ENCODE results near the gene NUDT13.

NUDT13 gene

DNA sequence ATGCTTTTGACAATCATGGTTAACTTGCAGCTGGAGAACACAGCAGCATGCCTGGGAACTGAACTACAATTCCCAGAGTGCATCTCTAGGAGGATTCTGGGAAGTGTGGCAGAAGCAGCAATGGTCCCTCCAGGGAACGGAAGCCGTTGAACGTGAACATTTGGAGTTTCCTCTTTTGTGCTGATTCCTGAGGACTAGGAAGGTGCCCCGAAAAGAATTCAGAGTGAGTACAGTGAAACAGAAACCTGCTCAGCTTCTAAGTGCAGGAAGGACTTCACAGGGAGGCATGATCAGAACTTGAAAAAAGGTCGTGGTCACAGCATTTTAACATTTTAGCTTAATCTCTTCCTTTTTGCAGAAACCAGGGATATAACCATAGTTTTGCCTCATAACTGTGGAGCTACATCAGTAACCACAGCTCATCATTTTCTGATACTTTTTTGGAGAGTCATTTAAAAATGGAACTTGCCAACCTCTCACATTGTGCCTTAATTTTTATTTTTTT is at the start of gene NUDT13:
Gene NUDT13 (plus strand): TSS at position 111 of the 505 bp plus-strand sequence. CDS start 3,911 bp downstream, outside the sequence.
- DNase-seq = peak; percentile 18

DNA sequence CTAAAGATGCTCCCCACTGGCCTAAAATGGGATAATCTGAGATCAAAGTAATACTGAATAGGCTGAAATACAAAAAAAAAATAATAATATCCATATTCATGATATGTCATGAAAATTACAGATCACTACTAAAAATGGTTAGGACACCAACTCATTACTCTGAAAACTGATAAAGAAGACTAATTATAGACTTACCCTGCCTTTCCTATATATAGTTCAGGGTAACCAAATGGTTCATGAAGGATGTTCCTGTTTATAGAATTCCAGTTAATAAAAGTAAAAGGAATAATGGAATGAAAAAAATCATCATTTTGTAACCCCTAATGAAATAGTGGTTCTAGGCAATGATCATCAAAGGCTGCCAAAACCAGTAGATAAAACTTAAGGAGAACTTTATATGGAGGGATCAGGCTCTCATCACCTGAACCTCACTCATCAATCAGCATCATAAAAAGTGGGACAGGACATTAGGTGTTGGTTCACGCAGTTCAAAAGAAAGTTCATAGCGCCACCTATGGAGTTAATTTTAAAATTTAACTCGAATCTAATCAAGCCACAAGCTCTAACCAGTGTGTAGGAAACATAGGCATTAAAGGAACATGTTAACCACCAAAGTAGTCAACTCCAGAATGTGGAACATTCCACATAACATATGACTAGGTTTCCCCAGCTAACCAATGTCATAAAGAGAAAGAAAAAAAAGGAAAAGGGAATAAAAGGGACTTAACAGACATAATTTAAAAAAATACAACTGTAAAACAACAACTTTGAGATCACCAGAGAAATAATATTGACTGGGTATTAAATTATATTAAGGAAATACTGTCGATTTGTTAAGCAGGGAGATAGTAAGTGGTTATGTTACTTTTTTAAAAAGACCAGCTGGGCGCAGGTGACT is 49.3 kb upstream of the NUDT13 start:
- no peak for DNase-seq

DNA sequence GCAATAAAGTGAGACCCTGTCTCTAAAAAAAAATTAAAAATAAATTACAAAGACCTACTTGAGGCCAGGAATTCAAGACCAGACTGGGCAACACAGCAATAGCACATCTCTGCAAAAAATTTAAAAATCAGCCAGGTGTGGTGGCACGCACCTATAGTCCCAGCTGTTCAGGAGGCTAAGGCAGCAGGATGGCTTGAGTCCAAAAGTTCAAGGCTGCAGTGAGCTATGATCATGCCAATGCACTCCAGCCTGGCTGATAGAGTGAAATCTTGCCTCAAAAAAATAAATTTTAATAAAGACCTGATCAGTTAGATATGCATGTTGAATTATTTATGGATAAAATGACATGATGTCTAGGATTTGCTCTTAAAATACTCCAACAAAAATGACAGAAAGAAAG is 48.5 kb upstream of the NUDT13 start:
- DNase-seq = no peak

DNA sequence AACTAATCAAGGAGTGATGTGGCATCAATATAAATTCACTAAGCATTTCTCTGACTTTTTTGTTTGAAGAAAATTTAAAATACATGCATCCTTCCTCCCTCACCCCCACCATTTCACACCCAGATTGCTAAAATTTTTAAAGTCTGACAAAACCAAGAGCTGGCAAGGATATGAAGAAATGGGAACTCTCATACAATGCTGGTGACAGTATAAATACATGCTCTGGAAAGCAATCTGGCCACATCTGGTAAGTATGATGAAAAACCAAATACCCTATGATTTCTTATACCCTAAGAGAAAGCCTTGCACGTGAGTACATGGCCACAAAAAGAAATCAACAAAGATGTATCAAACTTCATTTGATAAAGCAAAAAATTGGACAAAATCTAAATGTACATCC is 44.8 kb upstream of the NUDT13 start:
- no peak for DNase-seq

DNA sequence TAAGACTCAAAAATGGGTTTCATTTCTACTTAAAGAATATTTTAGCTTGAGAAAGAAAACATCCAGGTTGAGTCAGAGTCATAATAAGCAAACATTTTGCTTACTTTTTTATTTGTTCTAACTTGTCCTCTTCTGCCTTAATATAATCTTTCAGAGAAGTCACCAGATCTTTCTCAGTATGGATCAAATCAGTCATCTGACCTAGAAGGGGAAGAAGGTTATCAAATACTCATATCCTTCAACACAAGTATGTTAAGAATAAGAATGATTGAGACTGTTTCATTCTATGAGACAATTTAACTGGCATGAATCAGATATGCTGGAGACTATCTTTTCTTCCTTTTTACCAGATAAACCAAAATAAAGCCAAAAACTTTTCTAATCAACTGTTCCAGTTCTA is 36.6 kb upstream of the NUDT13 start:
- DNase-seq = no peak

DNA sequence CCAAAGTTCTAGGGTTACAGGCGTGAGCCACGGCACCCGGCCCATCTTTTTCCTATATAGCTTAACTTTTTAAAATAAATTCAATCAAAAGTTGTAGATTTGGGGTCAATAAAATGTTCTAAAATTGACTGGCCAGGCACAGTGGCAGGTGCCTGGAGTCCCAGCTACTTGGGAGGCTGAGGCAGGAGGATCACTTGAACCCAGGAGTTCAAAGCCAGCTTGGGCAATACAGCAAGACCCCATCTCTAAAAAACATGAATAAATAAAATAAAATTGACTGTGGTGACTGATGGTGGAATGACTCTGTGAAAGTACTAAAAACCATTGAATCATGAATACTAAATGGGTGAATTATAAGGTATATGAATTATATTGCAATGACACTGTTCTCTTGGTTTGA is 34.4 kb upstream of the NUDT13 start:
- DNase-seq = no peak

DNA sequence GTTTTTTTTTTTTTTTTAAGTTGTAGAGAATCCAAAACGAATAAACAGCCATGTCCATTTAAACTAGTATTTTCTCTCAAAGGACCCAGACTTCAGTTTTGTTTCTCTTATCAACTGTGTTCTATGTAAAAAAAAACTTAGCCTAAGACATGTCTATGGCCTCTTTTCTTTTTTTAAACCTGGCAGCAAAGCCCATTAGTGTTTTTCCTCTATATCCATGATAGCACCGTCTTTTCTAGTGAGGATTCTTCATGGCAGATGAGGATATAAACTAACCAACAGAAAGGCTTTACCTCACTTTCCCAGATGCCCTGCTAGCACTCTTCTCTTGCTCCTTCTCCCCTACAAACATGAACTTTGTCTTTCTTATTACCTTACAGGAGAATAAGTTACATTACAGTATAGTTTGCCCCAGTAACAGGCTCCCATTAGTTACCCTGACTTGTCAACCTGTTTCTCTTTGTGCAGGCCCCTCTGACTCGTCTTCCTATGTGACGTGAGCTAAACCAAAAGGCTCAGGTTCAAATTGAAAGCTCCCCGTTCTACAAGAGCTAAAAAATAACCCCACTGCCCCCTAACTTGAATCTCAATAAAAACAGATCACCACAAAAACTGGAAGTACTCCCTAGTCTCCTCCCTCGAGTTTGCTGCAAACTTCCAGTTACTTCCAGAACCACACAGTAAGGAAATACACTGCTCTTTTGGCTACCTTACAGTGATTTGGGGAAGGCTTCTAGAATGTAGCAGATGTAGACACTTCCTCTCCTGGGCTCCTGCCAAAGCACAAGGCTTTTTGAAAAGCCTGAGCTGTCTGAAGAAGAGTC is 33.7 kb upstream of the NUDT13 start:
- no peak for DNase-seq

DNA sequence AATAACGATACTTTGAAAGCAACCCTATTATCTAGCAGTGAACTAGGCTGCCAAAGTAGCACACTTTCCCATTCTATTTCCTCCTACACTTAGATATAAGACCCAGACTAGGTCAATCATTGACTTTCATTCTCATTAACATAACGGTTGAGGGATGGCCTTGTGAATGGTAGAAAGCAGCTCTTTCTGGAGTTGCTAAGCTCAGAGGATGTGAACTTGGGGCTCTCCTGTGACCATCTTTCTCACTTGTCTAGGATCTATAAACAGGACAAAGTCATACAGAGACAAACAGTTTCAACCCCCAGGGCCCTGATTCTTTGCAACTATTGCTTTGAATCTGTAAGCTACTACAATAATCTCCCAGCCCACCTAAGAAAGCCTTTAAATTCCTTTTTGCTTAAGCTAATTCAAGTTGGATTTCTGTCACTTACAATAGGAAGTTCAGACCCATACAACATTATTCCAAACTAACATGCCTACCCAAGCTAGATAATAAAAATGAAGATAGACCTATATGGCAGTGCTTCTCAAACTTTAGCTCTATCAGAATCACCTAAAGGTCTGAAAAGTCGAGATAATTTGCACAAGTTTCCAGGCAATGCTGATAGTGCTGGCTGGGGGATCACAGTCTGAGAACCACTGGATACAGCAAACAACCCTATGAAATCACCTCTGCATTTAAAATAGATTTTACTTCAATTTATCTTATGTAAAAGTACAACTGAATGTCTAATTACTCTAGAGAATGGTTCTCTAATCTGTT is 30.3 kb upstream of the NUDT13 start:
- DNase-seq = no peak

DNA sequence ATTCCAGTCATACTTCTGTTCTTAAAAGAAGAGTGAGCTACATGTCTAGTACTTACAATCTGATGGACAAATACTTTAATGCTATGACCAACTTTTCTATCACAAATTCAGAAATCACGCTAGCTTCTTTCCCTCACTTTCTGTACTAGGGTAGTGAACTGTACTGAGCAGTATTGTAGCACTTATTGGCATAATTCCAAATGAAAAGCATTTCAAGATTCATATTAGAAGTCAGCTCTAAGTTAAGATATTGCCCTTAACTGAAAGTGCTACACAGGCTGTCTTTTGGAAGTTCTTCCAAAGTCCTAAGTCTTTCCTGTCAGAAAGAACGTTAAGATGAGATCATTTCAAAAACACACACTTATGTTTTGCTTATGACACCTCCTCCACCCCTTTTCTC is 27.0 kb upstream of the NUDT13 start:
- DNase-seq = no peak

DNA sequence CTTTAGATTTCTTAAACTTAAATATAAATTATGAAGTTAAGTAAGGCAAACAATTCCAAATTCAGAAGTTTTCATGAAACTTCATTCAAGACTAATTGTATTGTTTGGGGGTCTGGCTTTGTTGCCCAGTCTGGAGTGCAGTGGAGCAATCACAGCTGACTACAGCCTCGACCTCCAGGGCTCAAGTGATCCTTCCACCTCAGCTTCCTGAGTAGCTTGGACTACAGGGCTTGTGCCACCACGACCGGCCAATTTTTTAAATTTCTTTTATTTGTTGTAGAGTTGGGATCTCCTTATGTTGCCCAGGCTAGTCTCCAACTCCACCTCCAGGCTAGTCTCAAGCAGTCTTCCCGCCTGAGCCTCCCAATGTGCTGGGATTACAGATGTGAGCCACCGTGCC is 26.0 kb upstream of the NUDT13 start:
- DNase-seq = no peak

DNA sequence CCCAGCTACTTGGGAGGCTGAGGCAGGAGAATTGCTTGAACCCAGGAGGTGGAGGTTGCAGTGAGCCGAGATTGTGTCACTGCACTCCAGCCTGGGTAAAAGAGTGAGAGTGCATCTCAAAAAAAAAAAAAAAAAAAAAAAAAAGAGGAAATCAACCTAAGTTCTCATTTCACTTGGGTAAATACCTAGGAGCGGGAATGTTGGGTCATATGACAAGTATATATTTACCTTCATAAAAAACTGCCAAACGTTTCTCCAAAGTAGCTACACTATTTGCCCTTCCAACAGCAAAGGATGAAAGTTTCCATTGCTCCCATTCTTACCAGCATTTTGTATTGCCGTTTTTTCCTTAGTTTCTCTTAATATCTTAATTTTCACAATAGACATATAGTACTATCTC is 23.4 kb upstream of the NUDT13 start:
- no peak for DNase-seq

DNA sequence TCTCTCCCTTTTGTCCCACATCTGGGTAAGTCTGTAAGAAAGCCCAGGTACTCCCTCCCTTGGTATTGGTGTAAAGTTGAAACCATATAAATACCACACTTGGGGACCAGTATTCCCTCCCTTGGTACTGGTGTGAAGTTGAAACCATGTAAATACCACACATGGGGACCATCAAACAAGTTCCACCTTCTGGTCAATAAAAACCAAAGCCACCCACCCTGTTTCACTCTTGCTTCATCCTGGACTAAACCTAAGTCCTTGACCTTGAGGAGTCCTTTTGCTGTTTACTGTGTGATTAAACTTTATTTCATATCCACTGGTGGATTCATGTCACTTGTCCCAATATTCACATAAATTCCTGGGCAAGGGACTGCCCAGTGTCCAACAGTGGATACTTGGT is 22.0 kb upstream of the NUDT13 start:
- no peak for DNase-seq

DNA sequence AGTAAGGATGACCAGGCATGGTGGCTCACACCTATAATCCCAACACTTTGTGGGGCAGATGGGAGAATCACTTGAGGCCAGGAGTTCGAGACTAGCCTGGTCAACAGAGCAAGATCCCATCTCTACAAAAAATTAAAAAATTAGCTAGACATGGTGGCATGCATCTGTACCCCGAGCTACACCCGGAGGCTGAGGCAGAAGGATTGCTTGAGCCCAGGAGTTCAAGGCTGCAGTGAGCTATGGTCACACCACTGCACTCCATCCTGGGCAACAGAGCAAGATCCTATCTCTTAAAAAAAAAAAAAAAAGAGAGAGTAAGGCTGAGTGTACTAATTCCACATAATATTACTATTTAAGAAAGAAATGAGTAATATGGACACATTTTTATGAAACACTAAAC is 17.4 kb upstream of the NUDT13 start:
- DNase-seq = no peak

DNA sequence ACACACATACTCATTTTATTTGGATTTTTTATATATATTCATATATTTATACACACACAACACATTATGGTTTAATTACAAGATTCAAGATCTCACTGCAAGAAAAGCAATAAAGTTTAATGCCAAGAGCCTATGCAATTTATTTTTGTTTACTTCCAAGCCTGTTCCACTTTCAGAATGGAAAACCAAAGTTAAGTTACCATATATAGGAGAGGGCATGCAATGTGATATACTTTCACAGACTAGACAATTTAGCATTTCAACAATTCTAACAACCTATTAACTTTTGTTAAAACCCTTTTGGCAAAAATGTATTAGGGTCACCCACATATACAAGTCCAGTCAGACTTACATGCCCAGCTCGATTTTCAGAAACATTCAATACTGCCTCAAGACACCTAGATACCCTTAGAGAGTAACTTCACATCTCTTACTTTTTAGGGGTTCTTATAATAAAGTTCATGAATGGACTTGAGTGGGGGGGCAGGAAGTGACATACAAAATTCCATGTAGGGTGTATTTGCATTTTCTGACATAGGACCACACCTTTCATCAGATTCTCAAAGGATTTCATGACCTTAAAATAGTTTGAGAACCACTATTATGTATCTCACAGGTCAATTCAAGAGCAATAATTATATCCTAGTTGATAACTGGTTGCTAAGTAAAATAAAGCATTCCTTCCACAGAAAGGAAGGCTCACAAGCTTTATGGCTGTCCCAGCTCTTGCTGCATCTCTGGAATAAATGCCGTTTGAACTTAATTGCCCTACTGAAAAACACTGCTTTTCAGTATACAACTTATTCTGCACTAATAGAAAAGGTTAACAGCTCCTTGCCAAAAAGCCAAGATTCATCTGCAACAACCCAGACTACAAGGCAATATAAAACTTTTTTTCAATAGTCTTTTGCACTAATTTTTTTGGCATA is 16.1 kb upstream of the NUDT13 start:
- DNase-seq = no peak

DNA sequence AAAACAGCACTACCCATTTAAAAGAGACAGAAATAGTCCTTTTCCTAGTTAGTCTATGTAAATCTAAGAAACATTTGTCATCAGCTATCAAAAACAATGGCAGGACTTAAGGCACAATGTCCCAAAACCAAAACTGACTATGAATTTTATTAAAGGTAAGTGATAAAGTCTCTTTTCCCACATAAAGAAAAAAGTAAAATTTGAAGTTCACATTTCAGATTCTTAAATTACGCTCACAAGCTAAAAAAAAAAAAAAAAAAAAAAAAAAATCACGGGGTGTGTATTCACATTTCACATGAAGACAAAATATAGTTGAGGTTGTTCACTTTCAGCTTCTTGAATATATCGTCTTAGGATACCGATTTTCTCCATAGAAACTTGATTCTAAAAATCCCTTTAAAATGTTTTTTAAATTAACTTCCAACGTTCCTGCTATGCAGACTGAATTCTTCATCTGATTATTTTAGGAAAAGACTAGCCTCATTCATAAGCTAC is 15.2 kb upstream of the NUDT13 start:
- no peak for DNase-seq

DNA sequence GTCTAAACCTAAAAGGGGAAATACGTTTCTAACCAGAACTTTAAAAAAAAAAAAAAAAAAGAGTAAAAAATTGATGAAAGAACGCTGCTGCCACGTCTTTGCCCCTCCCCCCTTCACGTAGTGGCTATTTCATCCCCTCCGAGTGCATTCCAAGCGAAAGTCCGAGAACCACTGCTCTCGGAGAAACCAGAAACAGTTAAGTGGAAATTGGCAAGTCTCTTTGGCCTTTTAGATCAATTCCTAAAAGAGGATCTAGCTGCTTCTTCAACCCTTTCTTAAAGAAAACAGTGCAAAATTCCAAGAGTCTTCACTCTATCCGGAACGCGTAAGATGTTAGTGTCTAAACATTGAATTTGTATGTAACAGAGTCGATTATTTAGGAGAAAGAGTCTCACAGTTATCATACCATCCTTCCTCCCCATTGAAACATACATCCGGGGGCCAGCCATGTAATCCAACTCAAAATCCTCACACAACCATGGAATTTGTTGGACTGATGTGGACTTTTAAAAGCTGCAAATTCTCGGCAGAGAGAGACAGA is 14.7 kb upstream of the NUDT13 start:
- DNase-seq = peak; percentile 9

DNA sequence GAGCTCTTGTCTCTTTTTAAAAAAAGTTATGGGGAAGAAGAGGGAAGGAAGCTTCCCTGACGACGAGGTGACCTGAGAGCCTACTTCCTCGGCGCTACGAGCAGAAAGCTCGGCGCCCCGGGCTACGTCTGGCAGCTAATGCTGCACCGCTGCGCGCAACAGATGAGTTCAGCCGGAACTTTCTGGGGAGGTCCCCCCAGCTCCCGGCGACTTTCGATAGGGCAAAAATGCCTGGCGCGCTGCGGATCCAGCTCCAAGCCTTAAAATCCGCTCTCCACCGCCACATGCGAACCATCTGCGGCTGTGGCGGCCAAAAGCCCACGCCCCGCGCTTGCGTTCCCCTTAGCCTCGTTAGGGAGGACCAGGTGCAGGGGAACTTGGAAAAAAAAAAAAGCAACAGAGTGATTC is 14.2 kb upstream of the NUDT13 start:
- peak; percentile 60 for DNase-seq

DNA sequence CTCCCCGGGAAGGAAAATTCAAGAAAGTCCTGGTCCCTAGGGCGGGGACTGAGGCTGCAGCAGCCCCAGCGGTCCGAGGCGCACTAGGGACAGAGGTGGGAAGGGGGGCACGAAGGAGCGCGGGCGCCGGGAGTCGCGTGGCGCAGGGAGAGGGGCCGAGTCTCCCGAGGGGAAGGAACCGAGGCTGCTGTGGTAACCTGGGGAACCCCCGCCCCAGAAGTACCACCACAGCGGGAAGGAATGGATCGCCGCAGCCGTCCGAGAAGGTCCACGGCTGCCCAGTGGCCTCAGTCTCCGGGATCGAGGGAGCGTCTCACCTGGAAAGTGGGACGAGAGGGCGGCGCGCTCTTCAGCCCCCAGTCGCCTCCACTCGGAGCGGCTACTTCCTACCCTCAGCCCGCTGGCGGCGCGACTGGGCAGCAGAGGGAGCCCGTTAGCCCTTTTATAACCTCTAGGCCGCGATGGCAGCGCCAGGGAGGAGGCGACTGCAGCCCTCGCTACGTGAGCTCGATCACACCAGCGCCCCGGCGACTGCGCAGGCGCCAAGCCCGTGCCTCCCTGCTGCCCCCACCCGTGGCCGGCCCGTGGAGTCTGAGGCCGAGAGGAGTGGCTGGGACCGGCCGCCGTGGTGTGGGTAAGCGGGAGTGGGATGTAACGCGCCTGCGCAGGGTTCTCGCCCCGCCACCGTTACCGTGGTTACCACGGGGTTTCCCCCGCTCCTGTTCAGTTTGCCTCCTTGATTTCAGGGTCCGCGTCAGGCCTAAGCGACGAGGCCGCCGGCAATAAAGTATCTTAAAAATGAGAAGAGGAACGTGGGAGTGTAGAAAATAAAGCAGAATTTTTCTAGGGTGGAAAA is 13.6 kb upstream of the NUDT13 start, which contains the start of gene P4HA1:
Gene P4HA1 (minus strand): TSS at position 418 of the 856 bp plus-strand sequence. CDS start 21,983 bp downstream, outside the sequence.
- DNase-seq = peak; percentile 98

DNA sequence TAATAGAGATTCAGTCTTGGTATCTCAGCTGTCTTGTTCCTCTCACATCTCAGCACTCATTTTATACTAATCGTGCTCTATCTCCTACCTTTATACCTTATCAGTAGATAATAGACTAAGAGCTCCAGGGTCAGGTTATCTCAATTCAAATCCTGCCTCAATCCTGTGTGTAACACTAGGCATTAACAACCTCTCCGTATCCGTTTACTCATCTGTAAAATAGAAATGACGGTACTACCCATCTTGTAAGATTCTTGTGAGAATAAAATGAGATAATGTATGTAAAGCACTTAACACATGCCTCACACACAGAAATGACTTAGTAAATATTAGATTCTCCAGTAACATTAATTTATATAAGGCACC is 13.0 kb upstream of the NUDT13 start:
- no peak for DNase-seq

DNA sequence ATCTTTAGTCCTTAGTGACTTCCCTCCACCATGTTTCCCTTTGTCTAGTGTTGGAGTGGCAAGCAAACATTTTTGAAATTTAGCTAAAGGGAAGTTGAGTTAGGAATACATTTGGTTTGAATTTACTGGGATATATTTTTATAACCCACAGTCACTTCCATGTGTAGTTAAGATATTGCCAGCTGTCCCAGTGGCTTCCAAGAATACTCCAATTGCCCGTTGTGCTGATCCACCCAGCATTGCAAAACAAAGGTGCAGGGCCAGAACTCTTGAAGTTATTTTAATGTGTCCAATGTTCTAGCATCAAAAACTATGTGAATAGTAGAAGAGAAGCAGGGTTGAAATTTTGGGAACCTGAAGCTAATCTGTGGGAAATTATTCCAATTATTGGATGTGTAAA is 11.1 kb upstream of the NUDT13 start:
- no peak for DNase-seq
